OCI-LY1 (cell line): Measurements from ENCODE around the gene ABCF3.

ENCODE experiments used
- EZH2 ChIP-seq: fragments of 200-600 bp; sonication (generic), shearing (Covaris generic); IDR thresholded peaks from 2 replicates; pipeline ENCODE4 v1.8.0; 2017; ENCODE audit warnings: borderline replicate concordance, mixed run types, mild to moderate bottlenecking, antibody characterized with exemption, low read length, moderate library complexity, mixed read lengths
- TF ChIP-seq, protein P1 (sequence below): fragments of 200-600 bp; sonication (generic), shearing (Covaris generic); IDR thresholded peaks from 2 replicates; pipeline ENCODE4 v1.5.1; 2017; ENCODE audit warnings: mild to moderate bottlenecking, antibody characterized with exemption, low read length, moderate library complexity, mixed read lengths

DNA sequence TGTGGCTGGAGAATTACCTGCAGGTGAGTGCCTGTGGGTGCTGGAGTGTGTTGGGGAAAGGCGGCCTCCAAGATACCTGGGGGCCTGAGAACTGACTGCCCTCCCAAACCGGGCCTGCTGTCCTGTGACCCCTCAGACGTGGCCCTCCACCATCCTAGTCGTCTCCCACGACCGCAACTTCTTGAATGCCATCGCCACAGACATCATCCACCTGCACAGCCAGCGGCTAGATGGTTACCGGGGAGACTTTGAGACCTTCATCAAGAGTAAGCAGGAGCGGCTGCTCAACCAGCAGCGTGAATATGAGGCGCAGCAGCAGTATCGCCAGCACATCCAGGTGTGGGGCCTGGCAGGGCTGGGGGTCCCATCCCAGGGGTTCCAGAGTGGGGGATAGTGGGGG lies 3.4 kb downstream of the ABCF3 start:
- TF ChIP-seq, protein P1, sequence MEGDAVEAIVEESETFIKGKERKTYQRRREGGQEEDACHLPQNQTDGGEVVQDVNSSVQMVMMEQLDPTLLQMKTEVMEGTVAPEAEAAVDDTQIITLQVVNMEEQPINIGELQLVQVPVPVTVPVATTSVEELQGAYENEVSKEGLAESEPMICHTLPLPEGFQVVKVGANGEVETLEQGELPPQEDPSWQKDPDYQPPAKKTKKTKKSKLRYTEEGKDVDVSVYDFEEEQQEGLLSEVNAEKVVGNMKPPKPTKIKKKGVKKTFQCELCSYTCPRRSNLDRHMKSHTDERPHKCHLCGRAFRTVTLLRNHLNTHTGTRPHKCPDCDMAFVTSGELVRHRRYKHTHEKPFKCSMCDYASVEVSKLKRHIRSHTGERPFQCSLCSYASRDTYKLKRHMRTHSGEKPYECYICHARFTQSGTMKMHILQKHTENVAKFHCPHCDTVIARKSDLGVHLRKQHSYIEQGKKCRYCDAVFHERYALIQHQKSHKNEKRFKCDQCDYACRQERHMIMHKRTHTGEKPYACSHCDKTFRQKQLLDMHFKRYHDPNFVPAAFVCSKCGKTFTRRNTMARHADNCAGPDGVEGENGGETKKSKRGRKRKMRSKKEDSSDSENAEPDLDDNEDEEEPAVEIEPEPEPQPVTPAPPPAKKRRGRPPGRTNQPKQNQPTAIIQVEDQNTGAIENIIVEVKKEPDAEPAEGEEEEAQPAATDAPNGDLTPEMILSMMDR, result no peak
- TF ChIP-seq EZH2, result no peak
